Vagina (tissue), 2 donors: ENCODE results near the gene ATP2A3.

Experiments
- CTCF ChIP-seq, 3 experiments: fragments of 450-650 bp in 2 of 3; fragments of 200-600 bp in 1 of 3; sonication (generic) in 1 of 3; IDR thresholded peaks; one replicate each; pipeline ENCODE4 v1.5.1; 2017 to 2019; ENCODE audit warnings: antibody characterized with exemption in 3 of 3, mild to moderate bottlenecking in 2 of 3, moderate library complexity in 2 of 3
- POLR2A ChIP-seq, 2 donors: fragments of 450-650 bp; IDR thresholded peaks; one replicate each; pipeline ENCODE4 v1.6.1; 2017; ENCODE audit warnings: antibody characterized with exemption in 2 of 2, mild to moderate bottlenecking in 2 of 2, moderate library complexity in 2 of 2

GRCh38 chr17:3956983-3957382 lies 7.3 kb downstream of the ATP2A3 start:
- no peak for TF ChIP-seq CTCF (IDR thresholded peaks at IDR 0.05)
- TF ChIP-seq POLR2A (IDR thresholded peaks at IDR 0.05) = no peak
